NCI-H446 treated with DMSO at 0.1 percent for 48 hours (cell line): ENCODE data around the gene TOM1L2.

Experiments used
- DNase-seq: peaks from one replicate; lab custom pipeline; 2025; lab: John Stamatoyannopoulos, UW

Gene TOM1L2

DNA sequence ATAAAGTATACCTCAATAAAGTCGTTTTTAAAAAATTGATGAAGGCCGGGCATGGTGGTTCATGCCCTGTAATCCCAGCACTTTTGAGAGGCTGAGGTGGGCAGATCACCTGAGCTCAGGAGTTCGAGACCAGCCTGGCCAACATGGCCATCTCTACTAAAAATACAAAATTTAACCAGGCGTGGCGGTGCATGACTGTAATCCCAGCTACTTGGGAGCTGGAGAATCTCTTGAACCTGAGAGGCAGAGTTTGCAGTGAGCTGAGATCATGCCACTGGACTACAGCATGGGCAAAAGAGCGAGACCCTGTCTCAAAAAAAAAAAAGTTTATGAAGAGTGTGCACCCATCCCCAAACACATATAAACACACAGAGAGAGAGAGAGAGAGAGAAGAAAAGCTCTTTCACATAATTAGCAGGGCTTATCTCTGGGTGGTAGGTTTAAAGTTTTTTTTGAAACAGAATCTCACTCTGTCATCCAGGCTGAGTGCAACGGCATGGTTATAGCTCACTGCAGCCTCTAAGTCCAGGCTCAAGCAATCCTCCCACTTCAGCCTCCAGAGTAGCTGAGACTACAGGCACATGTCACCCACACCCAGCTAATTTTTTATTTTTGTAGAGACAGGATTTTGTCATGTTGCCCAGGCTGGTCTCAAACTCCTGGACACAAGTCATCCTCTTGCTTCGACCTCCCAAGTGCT, 138.4 kb downstream of the TOM1L2 start:
- no peak for DNase-seq

DNA sequence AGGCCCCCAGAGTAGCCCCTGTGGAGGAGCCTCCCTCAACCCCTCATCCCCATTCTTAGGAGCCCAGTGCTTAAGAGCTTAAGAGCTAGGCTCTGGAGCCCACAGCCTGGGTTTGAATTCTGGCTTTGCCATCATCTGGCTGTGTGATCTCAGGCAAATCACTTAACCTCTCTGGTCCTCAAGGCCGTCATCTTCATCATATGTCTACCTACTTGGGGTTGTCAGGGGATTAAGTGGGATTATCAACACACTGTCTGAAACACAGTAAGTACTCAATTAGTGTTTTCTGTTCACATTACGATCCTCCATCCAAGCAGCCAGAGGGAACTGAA, 140.2 kb downstream of the TOM1L2 start:
- DNase-seq, result no peak

DNA sequence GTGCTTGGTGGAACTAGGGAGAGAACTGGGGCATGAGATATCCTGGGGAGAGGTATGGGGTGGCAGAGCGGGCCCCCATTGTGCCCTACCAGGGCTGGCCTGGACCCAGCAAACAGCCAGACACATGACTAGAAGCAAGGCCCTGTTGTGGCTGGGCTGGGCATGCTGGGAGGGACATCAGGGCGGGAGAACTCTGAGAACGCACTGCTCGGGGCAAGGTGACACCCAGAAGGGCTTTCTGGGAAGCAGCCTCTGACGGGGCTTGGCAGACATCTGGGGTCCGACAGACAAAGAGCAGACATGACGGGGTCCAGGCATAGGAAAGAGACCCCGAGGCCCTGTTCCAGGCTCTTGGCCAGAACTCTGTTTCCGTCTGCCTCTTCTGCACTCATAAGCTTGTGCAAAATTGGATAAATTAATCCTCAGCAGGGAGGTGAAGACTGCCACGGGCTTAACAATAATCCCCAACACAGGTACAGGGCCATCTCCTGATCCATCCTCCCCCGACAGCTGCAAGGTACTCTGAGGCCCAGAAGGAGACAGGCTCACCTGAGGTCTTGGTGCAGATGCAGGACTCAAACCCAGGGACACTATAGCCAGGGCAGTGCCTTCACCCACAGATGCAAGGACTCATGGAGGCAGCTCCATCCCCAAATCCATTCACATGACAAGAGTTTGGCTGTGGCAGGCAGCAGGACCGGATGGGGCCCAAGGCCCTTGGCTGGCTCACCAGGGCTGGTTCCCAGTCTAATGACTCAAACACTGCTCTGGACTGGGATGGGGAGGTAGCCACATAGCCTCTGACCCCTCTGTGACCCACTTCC, 140.8 kb downstream of the TOM1L2 start:
- DNase-seq, result no peak

DNA sequence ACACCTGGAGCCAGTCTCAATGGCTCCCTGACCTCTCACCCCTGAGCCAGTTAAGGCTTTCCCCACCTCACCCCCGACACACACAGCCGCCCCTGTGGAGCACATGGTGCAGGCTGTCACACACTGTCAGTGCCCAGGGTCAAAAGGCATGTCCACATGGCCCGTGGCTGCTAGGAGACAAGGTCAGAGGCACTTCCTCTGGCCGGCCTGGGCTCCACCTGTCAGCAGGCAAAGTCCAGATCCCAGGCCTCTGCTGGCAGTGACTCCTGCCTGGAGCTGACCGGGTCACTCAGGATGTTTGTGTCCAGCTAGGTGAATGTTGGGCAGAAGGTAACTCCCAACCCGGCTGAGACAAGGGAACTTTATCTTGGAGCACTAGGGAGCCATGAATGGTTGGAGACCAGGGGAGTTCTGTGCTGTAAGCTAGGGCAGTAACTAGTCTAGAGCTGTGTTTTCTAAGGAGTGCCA, 141.4 kb downstream of the TOM1L2 start:
- DNase-seq, result no peak

DNA sequence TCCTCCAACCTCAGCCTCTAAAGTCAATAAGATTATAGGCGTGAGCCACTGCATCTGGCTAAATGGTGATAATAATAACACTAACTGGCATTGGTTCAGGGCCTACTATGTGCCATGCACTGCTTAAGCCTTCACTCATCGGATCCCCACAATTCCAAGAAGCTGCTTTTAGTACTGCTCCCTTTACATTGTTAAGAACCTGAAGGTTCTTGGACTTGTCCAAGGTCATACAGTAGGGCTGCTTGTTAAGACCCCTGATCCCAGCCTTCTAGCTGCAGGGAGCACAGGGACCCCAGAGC, 142.0 kb downstream of the TOM1L2 start:
- DNase-seq, result no peak

DNA sequence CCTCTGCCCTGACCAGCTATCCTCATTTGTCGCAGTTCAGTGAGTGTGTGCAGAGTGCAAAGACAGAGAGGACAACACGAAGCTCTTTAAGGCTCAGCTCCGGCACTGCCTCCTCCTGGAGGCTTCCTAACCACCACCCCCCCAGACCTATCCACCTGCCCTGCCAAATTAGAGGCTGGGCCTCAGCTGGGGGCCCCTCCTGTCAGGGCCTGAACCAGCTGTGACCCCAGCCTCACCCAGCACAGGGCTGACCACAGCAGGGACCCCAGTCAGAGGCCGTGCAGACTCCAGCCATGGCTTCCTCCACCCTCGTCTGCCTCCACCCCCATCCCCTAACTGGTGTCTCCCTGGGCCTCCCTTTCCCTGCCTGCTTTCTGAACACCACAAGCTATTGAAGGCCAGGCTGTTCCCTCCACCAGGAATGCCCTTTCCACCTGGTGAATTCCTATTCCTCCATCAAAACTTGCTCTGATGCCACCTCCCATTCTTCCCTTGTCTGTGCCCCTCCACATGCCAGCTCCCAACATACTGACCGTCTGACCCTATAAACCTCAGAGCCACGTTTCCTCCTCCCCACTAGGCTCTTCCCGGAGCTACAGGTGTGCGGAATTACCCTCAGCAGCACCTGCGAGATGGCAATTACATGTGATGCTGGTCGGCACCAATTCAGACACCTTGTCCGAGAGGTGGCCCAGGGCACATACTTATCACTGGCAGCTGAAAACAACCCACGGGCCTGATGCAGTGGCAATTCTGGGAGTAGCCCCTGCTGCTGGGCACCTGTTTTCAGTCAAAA, 144.2 kb downstream of the TOM1L2 start:
- DNase-seq, result no peak

DNA sequence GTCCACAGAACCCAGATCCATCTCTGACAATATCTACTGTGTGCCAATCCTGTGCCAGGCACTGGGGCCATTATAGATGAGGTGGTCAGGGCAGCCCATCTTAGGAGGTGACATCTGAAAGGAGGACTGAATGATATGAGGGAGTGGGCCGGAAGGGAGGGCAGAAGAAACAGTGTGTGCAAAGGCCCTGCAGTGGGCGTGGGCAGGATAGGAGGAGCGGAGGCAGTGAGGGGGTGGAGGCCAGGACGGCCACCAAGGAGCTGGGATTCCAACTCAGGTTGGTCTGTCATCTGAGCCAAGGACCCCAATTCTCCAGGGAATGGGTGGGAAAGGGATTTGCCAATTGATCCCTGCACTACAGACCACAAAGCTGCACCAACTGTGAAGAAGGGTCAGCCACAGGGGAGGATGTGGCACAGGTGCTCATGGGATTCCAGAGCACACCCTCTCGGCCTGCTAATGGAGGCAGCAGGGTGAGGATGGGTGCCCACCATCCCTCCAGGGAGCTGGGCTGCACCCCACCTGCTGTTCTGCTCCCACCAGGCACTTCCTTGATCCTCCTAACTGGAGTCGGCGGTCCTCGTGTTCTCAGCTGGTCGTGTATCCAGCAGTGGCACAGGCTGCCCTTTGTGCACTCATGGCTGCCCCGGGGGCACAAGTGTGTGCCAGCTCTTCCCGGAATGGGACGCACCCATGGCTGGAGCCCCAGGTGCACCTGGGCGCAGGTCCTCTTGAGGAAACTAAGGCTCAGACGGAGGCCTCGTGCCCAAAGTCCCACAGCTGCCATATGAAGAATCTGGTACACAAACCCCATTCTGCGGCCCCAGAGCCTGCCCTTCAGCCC, 145.0 kb downstream of the TOM1L2 start:
- no peak for DNase-seq

DNA sequence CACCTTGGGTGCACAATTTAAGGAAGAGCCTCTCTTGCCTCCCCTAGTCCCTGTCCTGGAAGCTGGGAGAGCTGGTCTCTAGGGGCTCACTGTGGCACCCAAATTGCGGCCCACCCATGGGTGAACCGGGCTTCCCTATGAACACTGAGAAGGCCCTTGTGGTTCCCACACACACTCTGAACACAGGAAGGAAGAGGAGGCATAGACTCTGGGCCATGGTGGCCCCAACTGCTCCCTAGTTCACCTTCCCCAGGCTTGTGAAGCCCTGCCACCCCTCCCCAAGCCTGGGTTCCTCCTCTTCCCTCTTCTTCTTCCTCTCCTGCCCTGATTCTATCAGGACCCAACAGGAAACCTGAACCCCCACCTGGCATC, 145.9 kb downstream of the TOM1L2 start:
- no peak for DNase-seq

DNA sequence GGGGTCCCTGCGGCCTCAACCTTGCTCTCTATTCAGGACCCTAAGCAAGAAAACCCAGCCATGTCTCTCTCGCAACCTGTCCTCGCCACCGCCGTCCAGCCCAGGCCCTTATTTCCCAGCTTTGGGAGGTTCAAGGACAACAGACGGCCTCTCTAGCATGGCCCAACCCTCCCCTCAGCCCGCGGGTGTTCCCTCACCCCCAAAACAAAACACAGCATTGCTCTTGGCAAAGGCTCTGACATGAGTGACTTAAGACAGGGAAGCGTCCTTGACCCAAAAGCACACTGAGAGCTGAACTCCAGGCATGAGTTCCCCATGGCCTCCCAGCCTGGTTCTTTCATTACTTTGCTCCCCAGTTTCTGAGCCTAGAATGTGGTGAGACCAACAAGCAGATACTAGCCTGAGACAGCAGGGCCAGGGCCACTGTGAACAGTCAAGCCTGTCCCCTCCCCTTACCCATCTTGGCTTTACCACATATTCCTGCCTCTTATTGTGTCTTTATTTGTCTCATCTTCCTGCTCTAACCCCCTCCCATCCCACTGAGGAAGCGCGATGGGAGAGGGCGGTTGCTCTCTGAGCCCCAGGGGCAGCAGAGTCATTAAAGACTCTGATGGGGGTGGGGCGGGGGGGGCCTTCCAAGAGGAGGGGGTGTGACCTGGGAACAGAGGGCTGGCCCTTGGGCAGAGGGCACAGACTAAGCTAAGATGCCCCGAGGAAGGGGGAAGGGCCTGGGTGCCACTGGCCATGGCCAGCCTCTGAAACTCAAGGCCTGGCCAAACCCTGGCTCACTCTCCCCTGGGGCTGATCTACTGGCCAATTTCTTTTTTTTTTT, 147.2 kb downstream of the TOM1L2 start:
- DNase-seq, result no peak

DNA sequence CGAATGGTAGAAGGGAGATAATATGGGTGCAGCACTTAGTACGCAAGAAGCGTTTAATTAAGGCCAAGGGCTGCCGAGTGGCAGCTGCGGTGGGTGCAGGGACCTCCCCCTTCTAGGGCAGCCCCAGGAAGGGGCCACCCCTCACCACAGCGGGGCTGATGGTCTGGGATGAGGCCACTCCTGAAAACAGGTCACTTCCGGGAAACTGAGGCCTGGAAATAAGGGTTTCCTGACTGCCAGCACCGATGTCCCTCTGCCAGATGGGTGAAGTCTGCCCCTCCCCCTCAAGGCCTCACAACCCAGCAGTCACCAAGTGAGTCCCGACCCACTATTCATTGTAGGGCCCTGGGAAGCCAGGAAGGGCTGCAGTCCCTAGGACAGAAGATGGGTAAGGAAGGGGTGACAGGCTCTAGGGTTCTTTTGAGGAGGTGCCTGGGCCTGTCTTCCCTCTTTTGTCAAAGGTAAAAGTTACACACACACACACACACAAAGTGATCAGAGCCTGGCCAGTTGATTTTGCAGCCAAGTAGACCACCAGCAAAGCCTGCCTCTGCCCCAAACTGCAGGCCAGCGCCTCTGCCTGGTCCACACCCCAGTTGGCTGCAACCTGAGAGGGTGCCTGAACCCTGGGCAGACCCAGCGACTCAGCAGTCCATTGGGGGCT, 147.9 kb downstream of the TOM1L2 start:
- no peak for DNase-seq

DNA sequence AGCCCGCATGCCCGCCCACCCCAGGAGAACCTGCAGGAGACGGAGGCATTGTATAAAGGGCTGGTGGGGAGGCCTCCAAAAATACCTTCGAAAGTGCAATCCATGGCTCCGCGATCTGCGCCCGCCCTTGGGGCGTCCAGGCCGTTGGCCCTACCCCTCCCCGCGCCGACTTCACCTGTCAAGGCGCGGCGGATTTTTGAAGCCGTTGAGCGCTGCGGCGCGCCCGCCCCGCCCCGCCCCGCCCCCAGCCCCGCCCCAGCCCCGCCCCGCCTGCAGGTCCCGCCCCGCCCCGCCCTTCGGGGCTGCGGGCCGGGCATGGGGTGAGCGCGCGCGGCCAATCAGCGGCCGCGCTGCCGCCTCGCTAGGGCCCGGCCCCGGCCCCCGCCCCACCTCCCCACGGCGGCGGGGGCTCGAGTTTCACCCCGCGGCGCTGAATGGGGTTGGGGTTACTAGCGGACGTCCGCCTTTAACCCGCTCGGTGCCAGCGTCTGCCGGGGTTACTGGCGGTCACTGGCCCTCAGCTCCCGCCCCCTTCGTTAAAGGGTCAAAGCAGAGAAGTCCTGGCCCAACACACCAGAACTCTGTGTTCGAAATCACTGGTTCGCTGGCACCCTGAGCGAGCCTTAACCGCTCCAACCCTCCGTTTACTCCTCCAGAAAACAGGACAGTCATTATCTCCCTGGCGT, 148.6 kb downstream of the TOM1L2 start:
- DNase-seq, result peak; percentile 67

DNA sequence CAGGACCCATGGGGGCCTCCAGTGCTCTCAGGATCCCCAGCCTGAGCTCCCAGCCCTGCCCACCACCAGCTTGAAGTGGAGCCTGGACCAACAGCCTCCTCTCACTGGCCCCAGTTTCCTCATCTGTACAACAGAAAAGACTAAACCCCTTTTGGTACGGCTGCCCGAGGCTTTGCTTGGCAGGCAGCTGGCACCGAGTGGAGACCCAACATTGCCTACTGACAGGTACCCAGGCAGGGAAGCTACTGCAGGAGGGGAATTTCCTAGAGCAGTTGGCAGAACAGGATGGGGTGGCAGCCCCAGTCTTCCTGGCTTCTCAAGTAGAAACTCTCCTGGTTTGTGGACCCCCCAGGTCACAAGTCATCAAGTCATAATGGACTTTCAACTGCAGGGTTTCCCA, 149.6 kb downstream of the TOM1L2 start:
- DNase-seq, result no peak

DNA sequence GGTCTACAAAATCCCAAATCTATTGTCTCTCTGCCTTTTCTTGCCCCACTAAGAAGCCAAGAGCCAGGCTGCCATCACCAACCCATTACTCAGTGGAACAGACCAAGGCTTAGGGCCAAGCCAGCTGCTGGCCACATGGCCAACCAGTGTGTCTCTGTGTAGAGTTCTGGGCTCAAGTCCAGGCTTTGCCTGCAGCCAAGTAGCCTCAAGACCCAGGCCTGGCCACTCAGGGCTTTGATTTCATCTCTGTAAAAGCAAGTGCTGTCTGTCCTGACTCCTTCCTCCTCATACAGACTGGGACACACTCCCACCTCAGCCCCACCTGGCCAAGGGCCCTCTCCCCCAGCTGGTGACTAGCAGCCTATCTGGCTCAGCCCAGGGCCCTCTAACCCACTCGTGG, 150.0 kb downstream of the TOM1L2 start:
- DNase-seq, result peak; percentile 41

DNA sequence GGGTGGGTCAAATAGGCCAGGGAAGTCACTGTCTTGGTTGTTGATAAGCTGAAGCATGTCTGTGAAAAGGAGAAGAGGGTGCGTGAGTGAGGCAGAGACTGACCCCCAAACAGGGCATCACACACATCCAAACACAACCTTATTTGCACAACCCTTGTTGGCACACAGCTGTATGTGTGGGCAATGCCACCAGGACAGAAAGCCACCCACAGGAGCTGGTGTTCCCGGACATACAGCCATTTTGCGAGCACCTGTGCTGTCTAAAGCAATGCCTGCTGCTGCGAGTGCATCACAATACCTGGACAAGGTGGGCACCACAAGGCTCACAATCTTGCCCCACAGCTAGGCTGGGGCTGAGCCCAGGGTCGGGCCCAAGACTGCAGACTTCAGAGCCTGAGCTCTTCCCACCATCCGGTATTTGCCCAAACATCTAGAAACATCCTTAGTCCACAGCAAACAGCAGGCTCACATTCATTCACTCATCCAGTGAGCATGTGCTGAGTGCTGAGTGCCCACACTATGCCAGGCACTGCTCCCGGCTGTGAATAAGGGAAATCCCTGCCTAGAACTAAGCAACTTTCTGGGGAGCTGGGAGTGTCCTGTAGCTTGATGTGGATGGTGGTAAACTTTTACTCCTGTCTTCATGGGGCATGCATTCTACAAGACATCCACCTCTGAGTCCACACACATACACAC, 151.6 kb downstream of the TOM1L2 start:
- no peak for DNase-seq

DNA sequence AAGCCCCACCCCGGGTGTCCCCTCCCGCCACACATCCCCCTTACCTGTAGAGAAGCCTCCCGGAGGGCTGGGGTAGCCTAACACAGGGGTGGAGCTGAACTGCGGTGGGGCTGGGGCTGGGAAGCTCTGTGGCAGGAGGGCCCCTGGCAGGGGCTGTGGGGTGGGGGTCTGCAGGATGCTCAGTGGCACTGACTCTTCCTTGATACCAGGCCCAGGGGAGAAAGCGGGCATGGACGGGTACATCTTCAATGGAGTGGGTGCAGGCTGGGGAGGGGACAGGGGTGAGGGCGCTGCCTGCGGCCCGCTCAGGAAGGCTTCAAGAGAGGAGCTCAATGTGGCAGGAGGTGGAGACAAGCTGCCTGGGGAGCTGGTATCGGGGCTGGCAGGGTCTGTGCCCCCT, 152.2 kb downstream of the TOM1L2 start:
- DNase-seq, result no peak

DNA sequence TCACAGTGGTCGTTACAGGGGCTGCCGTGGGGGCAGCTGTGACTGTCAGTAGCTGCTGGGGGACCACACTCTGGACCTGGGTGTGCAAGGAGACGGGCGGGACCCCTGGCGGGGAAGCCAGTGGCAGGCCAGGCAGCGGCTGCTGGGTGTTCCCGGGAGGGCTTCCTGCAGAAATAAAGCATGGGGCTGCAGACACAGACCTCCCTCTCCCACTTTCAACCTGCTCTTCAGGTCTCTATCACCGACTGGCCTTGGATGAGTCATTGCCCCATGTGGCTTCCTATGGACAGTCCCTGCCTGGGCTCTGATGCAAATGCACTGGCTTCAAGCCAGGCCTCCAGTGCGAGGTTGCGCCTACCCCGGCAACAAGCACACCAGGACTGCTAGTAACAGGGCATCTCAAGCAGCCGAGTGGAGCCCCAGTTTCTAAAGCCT, 152.6 kb downstream of the TOM1L2 start:
- DNase-seq, result no peak

DNA sequence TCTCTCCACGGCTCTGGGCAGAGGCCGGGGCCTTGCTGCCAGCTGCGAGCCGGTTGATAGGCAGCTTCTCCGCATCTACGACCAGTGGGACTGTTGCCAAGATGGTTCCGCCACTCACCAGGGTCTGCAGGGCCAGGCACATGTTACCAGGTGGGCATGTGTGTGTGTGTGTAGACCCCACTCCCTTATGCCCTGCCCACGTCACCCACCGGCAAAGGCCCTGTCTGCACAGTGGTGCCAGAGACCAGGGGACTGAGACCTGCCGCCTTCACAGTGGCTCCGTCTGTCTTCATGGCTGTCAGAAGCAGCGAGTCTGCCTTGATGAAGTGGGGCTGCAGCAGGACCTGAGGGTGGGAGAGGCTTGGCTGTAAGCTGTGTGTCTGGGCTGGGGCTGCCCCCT, 153.1 kb downstream of the TOM1L2 start:
- DNase-seq, result no peak

DNA sequence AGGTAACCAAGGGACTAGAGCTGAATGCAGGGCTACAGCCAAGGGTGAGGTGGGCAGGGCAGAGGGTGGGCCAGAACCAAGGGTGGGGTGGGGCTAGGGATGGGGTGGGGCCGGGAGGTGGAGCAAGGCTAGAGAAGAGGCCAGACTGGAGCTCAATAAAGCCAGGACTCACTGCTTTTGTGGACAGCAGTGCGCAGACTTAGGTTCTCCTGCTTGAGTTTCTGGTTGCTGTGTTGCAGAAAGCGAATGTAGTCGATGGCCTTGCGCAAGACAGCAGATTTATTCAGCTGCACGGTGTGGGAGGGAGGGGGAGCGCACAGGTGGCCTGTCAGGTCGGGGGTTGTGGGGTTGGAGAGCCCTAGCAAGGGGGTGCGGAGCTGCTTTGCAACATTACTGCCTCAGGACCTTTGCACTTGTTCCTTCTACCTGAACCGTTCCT, 154.1 kb downstream of the TOM1L2 start:
- no peak for DNase-seq

DNA sequence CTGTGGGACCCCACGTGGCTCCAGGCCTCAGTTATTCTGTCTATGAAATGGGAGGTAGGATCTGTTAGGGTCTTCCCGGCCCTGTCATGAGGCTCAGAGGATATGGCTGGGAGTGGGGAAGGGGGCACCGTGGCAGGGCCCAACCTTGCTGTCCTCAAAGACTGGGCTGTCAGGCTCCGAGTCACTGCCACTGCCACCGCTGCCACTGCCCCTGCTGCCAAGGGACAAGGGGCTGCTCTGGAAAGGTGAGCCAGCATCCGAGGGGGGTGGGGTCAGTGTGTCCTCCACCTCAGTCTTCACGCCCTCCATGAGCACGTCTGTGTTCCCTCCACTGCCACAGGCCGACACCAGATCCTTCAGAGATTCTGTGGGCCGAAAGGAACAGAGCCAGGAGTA, 154.7 kb downstream of the TOM1L2 start:
- no peak for DNase-seq
